DMS153 treated with DMSO at 0.1 percent for 48 hours (cell line): ENCODE data around the gene PRM2.
"Not testable (repeated sequence)": the region's sequence is repeated elsewhere in the genome, so short reads cannot be mapped to it uniquely, and the experiment has no call there.

Experiments
- DNase-seq: peaks from one replicate; lab custom pipeline; 2025; ENCODE audit not compliant: unreplicated experiment; lab: John Stamatoyannopoulos, UW

PRM2 gene

GRCh38 chr16:11307639-11308492, 31.6 kb upstream of the PRM2 start:
- DNase-seq, result no peak

DNA sequence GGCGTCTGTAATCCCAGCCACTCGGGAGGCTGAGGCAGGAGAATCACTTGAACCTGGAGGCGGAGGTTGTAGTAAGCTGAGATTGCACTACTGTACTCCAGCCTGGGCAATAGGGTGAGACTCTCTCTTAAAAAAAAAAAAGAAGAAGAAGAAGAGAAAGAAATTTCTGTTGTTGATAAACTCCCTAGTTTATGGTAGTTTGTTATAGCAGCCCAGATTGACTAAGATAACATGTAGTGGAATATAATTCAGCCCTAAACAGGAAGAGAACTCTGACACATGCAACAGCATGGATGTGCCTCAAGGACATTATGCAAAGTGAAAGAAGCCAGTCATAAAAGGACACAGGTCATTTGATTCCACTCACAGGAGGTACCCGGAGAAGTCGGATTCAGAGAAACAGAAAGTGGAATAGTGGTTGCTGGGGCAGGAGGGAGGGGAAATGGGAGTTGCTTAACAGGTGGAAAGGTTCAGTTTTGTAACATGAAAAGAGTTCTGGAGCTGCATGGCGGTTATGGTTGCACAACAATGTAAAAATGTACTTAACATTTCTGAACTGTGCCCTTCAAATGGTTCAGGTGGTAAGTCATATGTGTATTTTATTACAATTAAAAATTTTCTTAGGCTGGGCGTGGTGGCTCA, 30.8 kb upstream of the PRM2 start:
- no peak for DNase-seq

- no peak for DNase-seq
Measured at GRCh38 chr16:11306381-11306780, 30.1 kb upstream of the PRM2 start.

DNA sequence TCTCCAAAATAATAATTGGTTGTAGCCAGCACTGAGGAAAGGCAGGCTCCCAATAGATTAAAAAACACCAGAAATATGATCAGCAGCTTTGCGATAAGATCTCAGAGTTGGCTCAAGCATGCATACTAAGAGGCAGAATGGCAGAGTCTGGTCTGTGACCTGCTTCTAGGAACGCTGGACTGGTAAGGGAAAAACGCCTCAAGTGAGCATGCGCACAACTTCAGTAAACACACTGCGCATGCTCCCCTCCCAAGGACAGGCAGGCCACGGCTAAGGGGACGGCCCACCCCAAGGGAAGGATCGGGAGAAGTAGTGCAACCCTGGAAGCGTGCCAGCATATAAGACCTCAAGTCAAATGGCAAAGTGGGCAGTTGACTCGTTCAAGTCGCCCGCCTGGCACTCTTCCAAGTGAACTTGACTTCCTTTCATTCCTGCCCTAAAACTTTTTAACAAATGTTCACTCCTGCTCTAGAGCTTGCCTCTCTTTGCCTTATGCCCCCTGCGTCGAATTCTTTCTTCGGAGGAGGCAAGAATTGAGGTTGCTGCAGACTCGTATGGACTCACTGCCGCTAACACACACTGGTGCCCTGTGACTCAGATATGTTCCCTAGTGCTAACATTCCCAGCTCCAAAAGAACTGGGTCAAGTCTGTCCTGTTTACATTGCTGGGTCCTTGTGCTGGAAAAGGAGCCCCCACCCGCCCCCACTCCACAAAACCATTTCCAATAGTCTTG, 27.3 kb upstream of the PRM2 start:
- DNase-seq, result peak; percentile 76

GRCh38 chr16:11302977-11303376, 26.7 kb upstream of the PRM2 start:
- peak; percentile 75 for DNase-seq

DNA sequence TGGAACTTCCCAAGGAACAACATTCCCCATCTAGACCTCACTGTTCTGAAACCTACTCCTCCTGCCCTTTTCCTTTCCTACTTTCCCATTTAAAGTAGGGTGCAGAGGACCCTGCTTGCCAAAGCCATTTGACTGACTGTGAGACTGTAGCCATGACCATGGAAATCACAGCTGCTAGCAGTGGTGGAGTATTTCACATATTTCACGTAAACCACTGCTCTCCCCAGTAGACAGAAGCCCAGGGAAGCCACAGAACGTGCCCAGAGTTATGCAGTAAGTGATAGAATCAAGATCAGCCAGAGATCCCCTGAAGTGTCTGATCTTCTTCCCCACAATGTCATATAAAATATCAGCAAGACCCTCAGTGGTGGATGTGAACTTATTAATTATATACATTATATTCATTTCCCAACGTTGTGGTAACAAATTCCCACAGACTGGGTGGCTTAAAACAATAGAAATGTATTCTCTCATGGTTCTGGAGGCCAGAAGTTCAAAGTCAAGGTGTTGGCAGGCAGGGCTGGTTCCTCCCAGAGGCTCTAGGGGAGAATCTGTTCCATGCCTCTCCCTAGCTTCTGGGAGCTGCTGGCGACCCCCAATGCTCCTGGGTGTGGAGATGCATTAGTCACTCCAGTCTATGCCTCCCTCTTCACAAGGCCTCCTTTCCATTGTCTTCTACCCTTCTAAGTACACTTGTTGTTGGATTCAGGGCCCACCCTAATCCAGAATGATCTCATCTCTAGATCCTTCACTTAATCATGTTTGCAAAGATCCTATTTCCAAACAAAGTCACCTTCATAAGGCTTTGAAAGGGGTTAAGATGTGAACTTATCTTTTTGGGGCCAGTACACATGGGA, 25.6 kb upstream of the PRM2 start:
- no peak for DNase-seq

DNA sequence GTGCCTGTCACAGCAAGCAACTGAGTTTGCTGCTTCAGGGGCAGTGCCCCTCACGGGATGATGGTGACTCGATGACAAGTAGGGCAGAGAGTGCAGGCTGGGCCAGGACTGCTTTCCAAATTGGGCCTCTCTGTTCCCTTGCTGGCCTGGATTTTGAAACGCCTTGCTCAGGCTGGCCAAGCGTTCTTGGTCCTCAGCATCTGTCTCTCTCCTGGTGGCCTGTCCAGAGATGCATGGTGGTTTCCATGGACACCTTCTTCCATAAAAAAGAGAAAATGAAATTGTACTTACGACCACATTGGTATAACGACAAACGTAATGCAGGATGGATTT, 24.2 kb upstream of the PRM2 start:
- no peak for DNase-seq

DNA sequence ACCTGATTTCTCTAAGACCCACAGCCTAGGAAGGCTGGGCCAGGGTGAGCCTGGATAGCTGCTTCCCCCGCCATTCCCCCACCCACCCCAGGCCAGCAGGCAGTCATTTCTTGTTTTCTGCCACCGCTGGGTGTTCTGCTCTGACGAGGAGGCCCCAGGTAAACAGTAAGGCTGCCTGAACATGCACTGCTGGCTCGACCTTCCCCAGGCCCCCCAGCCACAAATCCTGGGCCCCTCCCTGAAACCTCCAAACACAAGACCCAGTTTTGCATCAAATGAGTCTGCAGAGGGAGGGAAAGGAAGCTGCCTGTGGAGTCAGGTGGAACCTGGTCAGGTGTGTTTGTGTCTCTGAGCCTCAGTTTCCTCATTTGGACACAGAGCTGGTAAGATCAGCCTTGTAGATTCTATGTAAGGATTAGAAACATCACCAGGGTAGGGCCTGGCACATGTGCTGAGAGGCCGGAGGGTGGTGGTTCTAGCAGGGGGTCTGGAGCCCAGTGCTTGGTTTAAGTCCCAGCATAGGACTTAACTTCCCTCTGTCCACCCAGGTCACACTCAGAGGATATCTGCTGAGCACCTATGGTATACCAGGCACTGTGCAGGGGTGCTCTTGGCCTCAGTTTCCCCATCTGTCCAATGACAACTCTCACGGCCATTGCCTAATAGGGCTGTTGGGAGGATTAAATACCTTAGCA, 23.7 kb upstream of the PRM2 start:
- no peak for DNase-seq

DNA sequence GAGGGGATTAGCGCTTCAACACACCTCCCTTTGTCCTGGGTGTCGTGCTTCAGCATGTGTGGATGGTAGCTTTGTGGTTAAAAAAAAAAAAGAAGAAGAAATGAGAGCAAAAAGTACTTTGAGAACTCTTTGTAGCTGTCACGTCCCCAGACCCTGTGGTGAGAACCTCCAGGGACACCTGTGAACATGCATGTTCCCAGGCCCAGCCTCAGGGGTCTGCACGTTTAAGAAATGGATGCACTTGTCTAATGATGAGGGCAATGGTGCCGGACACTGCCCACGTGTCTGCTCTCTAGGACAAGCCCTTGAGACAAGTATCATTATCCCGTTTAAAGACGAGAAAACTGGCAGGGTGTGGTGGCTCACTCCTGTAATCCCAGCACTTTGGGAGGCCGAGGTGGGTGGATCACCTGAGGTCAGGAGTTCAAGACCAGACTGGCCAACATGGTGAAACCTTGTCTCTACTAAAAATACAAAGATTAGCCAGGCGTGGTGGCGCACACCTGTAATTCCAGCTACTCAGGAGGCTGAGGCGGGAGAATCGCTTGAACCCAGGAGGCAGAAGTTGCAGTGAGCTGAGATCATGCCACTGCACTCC, 22.8 kb upstream of the PRM2 start:
- DNase-seq, result not testable (repeated sequence)

DNA sequence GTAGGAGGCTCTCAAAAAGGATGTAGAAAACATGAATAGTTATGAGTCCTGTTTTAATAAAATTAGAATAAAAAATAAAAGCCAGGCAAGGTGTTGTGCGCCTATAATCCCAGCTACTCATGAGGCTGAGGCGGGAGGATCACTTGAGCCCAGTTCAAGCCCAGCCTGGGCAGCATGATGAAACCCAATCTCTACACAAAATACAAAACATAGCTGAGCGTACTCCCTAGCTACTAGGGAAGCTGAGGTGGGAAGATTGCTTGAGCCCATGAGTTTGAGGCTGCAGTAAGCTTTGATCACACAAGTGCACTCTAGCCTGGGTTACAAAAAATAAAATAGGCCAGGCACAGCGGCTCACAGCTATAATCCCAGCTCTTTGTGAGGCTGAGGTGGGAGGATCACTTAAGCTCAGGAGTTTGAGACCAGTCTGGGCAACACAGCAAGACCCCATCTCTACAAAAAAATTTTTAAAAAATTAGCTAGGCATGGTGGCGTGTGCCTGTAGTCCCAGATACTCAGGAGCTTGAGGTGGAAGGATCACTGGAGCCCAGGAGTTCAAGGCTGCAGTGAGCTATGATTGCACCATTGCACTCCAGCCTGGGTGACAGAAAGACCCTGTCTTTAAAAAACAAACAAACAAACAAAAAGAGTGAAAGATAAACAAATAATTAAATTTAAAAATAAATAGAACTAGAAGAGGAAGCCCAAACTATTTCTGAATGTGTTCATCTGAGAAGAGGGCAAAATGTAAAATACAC, 22.0 kb upstream of the PRM2 start:
- no peak for DNase-seq

DNA sequence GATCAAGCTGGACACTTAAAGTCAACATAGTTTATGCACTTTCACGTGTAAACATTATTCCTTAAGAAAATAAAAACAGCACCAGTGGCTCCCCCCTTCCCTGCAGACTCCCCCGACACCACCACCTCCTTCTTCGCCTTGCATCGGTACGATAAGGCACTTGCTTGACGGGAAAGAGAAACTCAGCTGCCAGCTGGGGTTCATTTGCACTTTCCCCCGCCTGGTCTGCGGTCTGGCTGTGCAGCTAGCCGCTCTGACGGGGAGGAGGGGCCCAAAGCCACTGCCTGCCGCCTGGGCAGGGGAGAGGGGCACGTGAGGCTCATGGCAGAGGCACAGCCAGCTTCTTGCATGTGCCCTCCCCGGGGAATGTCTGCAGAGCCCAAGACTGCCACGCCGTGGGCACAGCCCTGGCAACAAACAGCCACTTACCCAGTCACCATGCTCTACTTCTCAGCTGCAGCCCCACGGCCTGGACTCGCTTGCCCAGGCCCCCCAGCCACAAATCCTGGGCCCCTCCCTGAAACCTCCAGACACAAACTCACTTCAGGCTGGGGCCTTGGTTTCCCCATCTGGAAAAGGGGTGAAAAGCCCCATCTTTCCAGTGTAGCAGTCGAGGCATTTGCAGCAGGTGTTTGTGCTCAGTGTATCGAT, 21.3 kb upstream of the PRM2 start:
- DNase-seq, result peak; percentile 74

GRCh38 chr16:11296706-11297491, 20.6 kb upstream of the PRM2 start:
- DNase-seq, result no peak

- DNase-seq, result no peak
Measured at GRCh38 chr16:11296351-11296705, 20.0 kb upstream of the PRM2 start.

DNA sequence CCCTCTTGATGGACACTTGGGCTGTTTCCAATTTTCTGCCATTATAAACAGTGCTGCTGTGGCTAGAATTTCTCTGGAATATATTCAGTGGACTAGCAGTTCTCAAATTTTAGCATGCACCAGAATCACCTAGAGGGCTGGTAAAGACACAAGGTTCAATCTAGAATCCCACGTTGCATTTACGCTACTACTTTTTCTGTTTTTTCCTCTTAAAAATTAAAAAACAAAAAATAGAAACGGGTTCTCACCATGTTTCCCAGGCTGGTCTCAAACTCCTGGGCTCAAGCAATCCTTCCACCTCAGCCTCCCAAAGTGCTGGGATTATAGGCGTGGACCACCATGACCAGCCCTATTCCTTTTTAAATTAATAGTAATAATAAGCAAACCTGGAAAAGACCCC, 19.4 kb upstream of the PRM2 start:
- no peak for DNase-seq

DNA sequence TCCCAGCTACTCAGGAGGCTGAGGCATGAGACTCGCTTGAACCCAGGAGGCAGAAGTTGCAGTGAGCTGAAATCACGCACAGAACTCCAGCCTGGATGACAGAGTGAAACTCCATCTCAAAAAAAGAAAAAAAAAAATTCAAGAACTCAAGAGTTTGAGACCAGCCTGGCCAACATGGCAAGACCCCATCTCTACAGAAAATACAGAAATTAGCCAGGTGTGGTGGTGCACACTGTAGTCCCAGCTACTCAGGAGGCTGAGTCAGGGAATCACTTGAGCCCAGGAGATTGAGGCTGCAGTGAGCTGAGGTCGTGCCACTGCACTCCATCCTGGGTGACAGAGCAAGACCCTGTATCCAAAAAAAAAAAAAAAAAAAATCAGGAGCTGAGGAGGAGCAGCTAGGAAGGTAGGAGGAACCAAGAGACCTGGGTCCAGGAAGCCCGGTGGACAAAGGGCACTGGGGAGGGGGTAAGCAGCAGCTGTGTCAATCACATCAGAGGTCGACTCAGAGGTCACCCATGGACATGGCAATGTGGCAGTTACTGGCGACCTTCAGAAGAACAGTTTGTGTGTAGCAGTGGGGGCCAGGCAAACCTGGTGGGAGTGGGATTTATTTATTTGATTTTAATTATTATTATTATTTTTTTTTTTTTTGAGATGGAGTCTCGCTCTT, 15.9 kb upstream of the PRM2 start:
- no peak for DNase-seq

DNA sequence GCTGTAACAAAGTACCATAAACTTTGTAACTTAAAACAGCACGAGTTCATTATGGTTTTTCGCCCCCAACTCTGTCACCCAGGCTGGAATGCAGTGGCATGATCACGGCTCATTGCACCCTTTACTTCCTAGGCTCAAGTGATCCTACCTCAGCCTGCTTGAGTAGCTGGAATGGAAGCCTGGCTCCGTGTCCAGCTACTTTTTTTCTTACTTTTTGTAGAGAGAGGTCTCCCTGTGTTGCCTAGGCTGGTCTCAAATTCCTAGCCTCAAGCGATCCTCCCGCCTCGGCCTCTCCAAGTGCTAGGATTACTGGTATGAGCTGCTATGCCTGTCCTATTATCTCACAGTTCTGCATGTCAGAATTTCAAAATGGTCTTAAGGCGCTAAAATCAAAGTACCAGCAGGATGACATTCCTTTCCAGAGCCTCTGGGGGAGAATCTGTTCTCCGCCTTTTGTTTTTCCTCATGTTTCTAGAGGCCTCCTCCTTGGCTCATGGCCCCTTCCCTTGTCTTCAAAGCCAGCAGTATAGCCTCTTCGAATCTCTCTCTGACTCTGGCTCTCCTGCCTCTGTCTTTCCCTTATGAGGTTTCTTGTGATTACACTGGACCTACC, 14.9 kb upstream of the PRM2 start:
- DNase-seq, result no peak
